Muscle of leg (tissue), 11 donors: ENCODE results near the gene CNTN5. TPM values are rescaled to one million over a fixed set of nuclear protein-coding genes. Genes with fewer than 3 reads are reported as not detected.
A peak's percentile ranks its signal among the peaks of the same experiment; 100 is the strongest.
"Not testable (repeated sequence)": the region's sequence is repeated elsewhere in the genome, so short reads cannot be mapped to it uniquely, and the experiment has no call there.

Experiments
- DNase-seq: peaks from one replicate; pipeline ENCODE4 v3.0.0; 2013
- H3K27ac ChIP-seq: one replicate; pipeline ENCODE4 v1.5.1; 2013; ENCODE audit warnings: mild to moderate bottlenecking, low read length, control low read depth
- H3K27me3 ChIP-seq: one replicate; pipeline ENCODE4 v1.6.1; 2013; ENCODE audit warnings: low read length; ENCODE audit not compliant: control insufficient read depth, insufficient read depth
- H3K36me3 ChIP-seq: one replicate; pipeline ENCODE4 v1.6.1; 2013; ENCODE audit warnings: low read length; ENCODE audit not compliant: control insufficient read depth, insufficient read depth
- H3K4me1 ChIP-seq: one replicate; pipeline ENCODE4 v1.6.1; 2013; ENCODE audit warnings: low read length; ENCODE audit not compliant: control insufficient read depth, insufficient read depth
- H3K4me3 ChIP-seq: one replicate; pipeline ENCODE4 v1.5.1; 2013; ENCODE audit warnings: low read length, control low read depth
- H3K9me3 ChIP-seq: replicated peaks from 2 replicates; pipeline ENCODE4 v1.6.1; 2013; ENCODE audit warnings: low read depth, low read length; ENCODE audit not compliant: control insufficient read depth
- WGBS: methylation state at CpG from one replicate; pipeline ENCODE4 v1.1.5; 2013; ENCODE audit warnings: missing lambda C conversion rate; ENCODE audit not compliant: insufficient coverage; 5-methylcytosine and 5-hydroxymethylcytosine counted together
- polyA plus RNA-seq, 8 donors: library from polyadenylated mRNA; unstranded; fragments of 120-200 nt; gene quantifications; one replicate each; pipeline versions ENCODE4 v1.2.1 to v1.2.3, GENCODE V29; 2013; ENCODE audit warnings: inconsistent platforms in 1 of 8, low replicate concordance in 1 of 8; ENCODE audit not compliant: insufficient read length in 8 of 8, insufficient read depth in 1 of 8
- total RNA-seq: library from RNA; stranded (reverse); fragments of 120-200 nt; gene quantifications from one replicate; pipeline ENCODE4 v1.2.4, GENCODE V29; 2013

Gene CNTN5
- total and polyA plus RNA-seq, 9 donors, result 3.2 to 9.9 (median 5.7) TPM

- Histone ChIP-seq H3K4me3 (no peak overlapping the region), H3K36me3 (no peaks in the 10 kb centered on the region), H3K4me1 (no peaks in the 10 kb centered on the region), H3K9me3 (no peaks in the 10 kb centered on the region), H3K27ac (no peak overlapping the region), H3K27me3 (no peaks in the 10 kb centered on the region)
- no peak for DNase-seq
- no CpG with 5 or more reads among the region's 1 CpG for WGBS
Observed at GRCh38 chr11:99257131-99257530, 236.4 kb downstream of the CNTN5 start.

- Histone ChIP-seq H3K4me1 (no peaks in the 10 kb centered on the region), H3K4me3 (no peak overlapping the region), H3K27me3 (no peaks in the 10 kb centered on the region), H3K9me3 (no peaks in the 10 kb centered on the region), H3K27ac (no peak overlapping the region), H3K36me3 (no peaks in the 10 kb centered on the region)
- DNase-seq, result peak; percentile 7
- no CpG with 5 or more reads among the region's 1 CpG for WGBS
Observed at GRCh38 chr11:99260696-99261095, 239.9 kb downstream of the CNTN5 start.

GRCh38 chr11:99268886-99269285 is 248.1 kb downstream of the CNTN5 start:
- Histone ChIP-seq H3K9me3 (no peaks in the 10 kb centered on the region), H3K4me3 (no peak overlapping the region), H3K27ac (no peak overlapping the region), H3K36me3 (no peaks in the 10 kb centered on the region), H3K27me3 (no peaks in the 10 kb centered on the region), H3K4me1 (no peaks in the 10 kb centered on the region)
- WGBS, result 100% methylated on average over 1 of the region's 3 CpGs
- no peak for DNase-seq

GRCh38 chr11:99271527-99271926 is 250.8 kb downstream of the CNTN5 start:
- 25% methylated on average over 1 of the region's 5 CpGs for WGBS
- Histone ChIP-seq H3K4me1 (no peaks in the 10 kb centered on the region), H3K36me3 (no peaks in the 10 kb centered on the region), H3K27me3 (no peaks in the 10 kb centered on the region), H3K27ac (no peak overlapping the region), H3K9me3 (no peaks in the 10 kb centered on the region), H3K4me3 (no peak overlapping the region)
- DNase-seq, result no peak

- Histone ChIP-seq H3K4me3 (no peak overlapping the region), H3K4me1 (no peaks in the 10 kb centered on the region), H3K9me3 (no peaks in the 10 kb centered on the region), H3K27me3 (no peaks in the 10 kb centered on the region), H3K36me3 (no peaks in the 10 kb centered on the region), H3K27ac (no peak overlapping the region)
- no CpG with 5 or more reads among the region's 2 CpGs for WGBS
- no peak for DNase-seq
Observed at GRCh38 chr11:99275521-99275920, 254.8 kb downstream of the CNTN5 start.

GRCh38 chr11:99277281-99277680 is 256.5 kb downstream of the CNTN5 start:
- Histone ChIP-seq H3K4me1 (no peaks in the 10 kb centered on the region), H3K9me3 (no peaks in the 10 kb centered on the region), H3K27me3 (no peaks in the 10 kb centered on the region), H3K27ac (no peak overlapping the region), H3K36me3 (no peaks in the 10 kb centered on the region), H3K4me3 (no peak overlapping the region)
- WGBS, result no CpG with 5 or more reads among the region's 1 CpG
- DNase-seq, result no peak

GRCh38 chr11:99279266-99279665 is 258.5 kb downstream of the CNTN5 start:
- Histone ChIP-seq H3K4me1 (no peaks in the 10 kb centered on the region), H3K36me3 (no peaks in the 10 kb centered on the region), H3K27me3 (no peaks in the 10 kb centered on the region), H3K4me3 (no peak overlapping the region), H3K27ac (no peak overlapping the region), H3K9me3 (no peaks in the 10 kb centered on the region)
- no peak for DNase-seq

GRCh38 chr11:99281331-99281730 is 260.6 kb downstream of the CNTN5 start:
- Histone ChIP-seq H3K4me1 (no peaks in the 10 kb centered on the region), H3K27me3 (no peaks in the 10 kb centered on the region), H3K9me3 (no peaks in the 10 kb centered on the region), H3K27ac (no peak overlapping the region), H3K36me3 (no peaks in the 10 kb centered on the region), H3K4me3 (no peak overlapping the region)
- DNase-seq, result no peak
- no CpG with 5 or more reads among the region's 1 CpG for WGBS

GRCh38 chr11:99297925-99298324 is 277.2 kb downstream of the CNTN5 start:
- WGBS, result 59% methylated on average over 8 of the region's 8 CpGs
- H3K36me3 ChIP-seq, H3K4me3 ChIP-seq, H3K27me3 ChIP-seq, H3K4me1 ChIP-seq, H3K27ac ChIP-seq, H3K9me3 ChIP-seq: not testable (repeated sequence)
- peak; percentile 5 for DNase-seq

GRCh38 chr11:99307510-99308088 is 286.9 kb downstream of the CNTN5 start:
- no CpG with 5 or more reads among the region's 3 CpGs for WGBS
- Histone ChIP-seq H3K27me3 (no peaks in the 10 kb centered on the region), H3K4me3 (no peak overlapping the region), H3K4me1 (no peaks in the 10 kb centered on the region), H3K36me3 (no peaks in the 10 kb centered on the region), H3K9me3 (no peaks in the 10 kb centered on the region), H3K27ac (no peak overlapping the region)
- DNase-seq, result no peak

- no peaks in the 10 kb centered on the region for H3K9me3 ChIP-seq
- no CpG with 5 or more reads among the region's 1 CpG for WGBS
- H3K4me1 ChIP-seq, result peaks cover 2% of the 10 kb centered on the region
- no peaks in the 10 kb centered on the region for H3K27me3 ChIP-seq
- DNase-seq, result no peak
- H3K36me3 ChIP-seq, result no peaks in the 10 kb centered on the region
- H3K27ac ChIP-seq, result no peak overlapping the region
- H3K4me3 ChIP-seq, result no peak overlapping the region
Observed at GRCh38 chr11:99311870-99312269, 291.1 kb downstream of the CNTN5 start.
